SK-N-SH (cell line): ENCODE measurements around the gene RELCH. TPM values are rescaled to one million over a fixed set of nuclear protein-coding genes. Genes with fewer than 3 reads are reported as not detected.

ENCODE experiments used
- CTCF ChIA-PET: fragments of 300-600, 350-600 bp; formaldehyde crosslinking; extraction: SDS; loops from one replicate; lab custom pipeline; 2021; lab: Yijun Ruan, JAX
- POLR2A ChIA-PET: fragments of 350-600 bp; sonication (Branson Sonifier 250); formaldehyde crosslinking; extraction: SDS; loops from one replicate; lab custom pipeline; 2020; ENCODE audit warnings: antibody characterized with exemption, inconsistent platforms; lab: Yijun Ruan, JAX
- DNase-seq: peaks from one replicate; pipeline ENCODE4 v3.0.0; 2012
- H2AFZ ChIP-seq: fragments of 200-600 bp; sonication (generic); 2 replicates; pipeline ENCODE4 v1.8.1; 2016; ENCODE audit warnings: antibody characterized with exemption, mild to moderate bottlenecking, low read depth
- H3F3A ChIP-seq: fragments of 200-600 bp; sonication (generic); replicated peaks from 2 replicates; pipeline ENCODE3; 2016; ENCODE audit warnings: antibody characterized with exemption, mild to moderate bottlenecking; ENCODE audit not compliant: insufficient read depth
- H3K27ac ChIP-seq, 2 experiments: fragments of 200-500 bp in 1 of 2; fragments of 200-600 bp in 1 of 2; sonication (Bioruptor generic) in 1 of 2; sonication (generic), shearing (Covaris generic) in 1 of 2; 2 replicates each; pipeline versions ENCODE4 v1.5.1 to v1.6.1; 2014 to 2016; ENCODE audit warnings: low read depth in 2 of 2, inconsistent platforms in 1 of 2, low read length in 1 of 2, mild to moderate bottlenecking in 1 of 2, mixed read lengths in 1 of 2
- H3K27me3 ChIP-seq: fragments of 200-600 bp; sonication (generic), shearing (Covaris generic); 2 replicates; pipeline ENCODE4 v1.6.1; 2016; ENCODE audit warnings: mixed run types; ENCODE audit not compliant: insufficient read depth
- H3K36me3 ChIP-seq, 2 experiments: fragments of 200-500 bp in 1 of 2; fragments of 200-600 bp in 1 of 2; sonication (Bioruptor generic) in 1 of 2; sonication (generic) in 1 of 2; replicated peaks in 1 of 2; 2 replicates each; pipeline versions ENCODE3 to v1.5.1; 2014 to 2016; ENCODE audit warnings: low read length in 1 of 2, mild to moderate bottlenecking in 1 of 2; ENCODE audit not compliant: insufficient read depth in 2 of 2, control insufficient read depth in 1 of 2
- H3K4me1 ChIP-seq, 2 experiments: fragments of 200-500 bp in 1 of 2; fragments of 200-600 bp in 1 of 2; sonication (Bioruptor generic) in 1 of 2; sonication (generic), shearing (Covaris generic) in 1 of 2; 2 replicates each; pipeline versions ENCODE4 v1.5.1 to v1.6.1; 2014 to 2016; ENCODE audit warnings: low read depth in 1 of 2, low read length in 1 of 2, mixed run types in 1 of 2; ENCODE audit not compliant: insufficient read depth in 2 of 2, control insufficient read depth in 1 of 2
- H3K4me2 ChIP-seq: fragments of 200-600 bp; sonication (generic), shearing (Covaris generic); 2 replicates; pipeline ENCODE4 v1.6.1; 2017; ENCODE audit warnings: mixed run types
- H3K4me3 ChIP-seq, 2 experiments: fragments of 200-500 bp in 1 of 2; fragments of 200-600 bp in 1 of 2; sonication (Bioruptor generic) in 1 of 2; sonication (generic), shearing (Covaris generic) in 1 of 2; 2 replicates each; pipeline versions ENCODE4 v1.5.1 to v1.8.1; 2014 to 2016; ENCODE audit warnings: low read depth in 2 of 2, inconsistent platforms in 1 of 2, low read length in 1 of 2, mild to moderate bottlenecking in 1 of 2, mixed read lengths in 1 of 2, moderate library complexity in 1 of 2
- H3K79me2 ChIP-seq: fragments of 200-600 bp; sonication (generic); 2 replicates; pipeline ENCODE4 v1.8.1; 2017; ENCODE audit warnings: mild to moderate bottlenecking; ENCODE audit not compliant: insufficient read depth
- H3K9ac ChIP-seq: fragments of 200-600 bp; sonication (generic); 2 replicates; pipeline ENCODE4 v1.6.1; 2017; ENCODE audit warnings: mixed run types
- H3K9me2 ChIP-seq: fragments of 200-600 bp; sonication (generic); 2 replicates; pipeline ENCODE4 v1.6.1; 2017; ENCODE audit warnings: mixed run types
- H3K9me3 ChIP-seq: fragments of 200-600 bp; sonication (generic); 2 replicates; pipeline ENCODE4 v1.6.1; 2017; ENCODE audit warnings: mixed run types, mild to moderate bottlenecking, moderate library complexity
- H4K20me1 ChIP-seq: fragments of 200-600 bp; sonication (generic); 2 replicates; pipeline ENCODE4 v1.6.1; 2017; ENCODE audit warnings: mild to moderate bottlenecking, mixed run types; ENCODE audit not compliant: insufficient read depth
- CHD2 ChIP-seq: fragments of 150-350 bp; IDR thresholded peaks from 2 replicates; pipeline ENCODE4 v1.6.1; 2018; ENCODE audit warnings: low read length; ENCODE audit not compliant: partially characterized antibody
- EP300 ChIP-seq, 2 experiments: IDR thresholded peaks; 2 replicates each; pipeline versions ENCODE4 v1.4.0 to v1.6.1; 2012; ENCODE audit warnings: borderline replicate concordance in 1 of 2, low read depth in 1 of 2, low read length in 1 of 2
- EZH2phosphoT487 ChIP-seq: fragments of 200-600 bp; sonication (generic); IDR thresholded peaks from 2 replicates; pipeline ENCODE4 v1.6.1; 2017; ENCODE audit warnings: low read depth, mixed run types, mild to moderate bottlenecking, antibody characterized with exemption, moderate library complexity, borderline replicate concordance
- FOSL2 ChIP-seq: IDR thresholded peaks from 2 replicates; pipeline ENCODE4 v1.4.0; 2012; ENCODE audit warnings: low read depth, mild to moderate bottlenecking, moderate library complexity, borderline replicate concordance
- FOXJ3 ChIP-seq: sonication (generic); formaldehyde crosslinking; IDR thresholded peaks from 2 replicates; pipeline ENCODE4 v1.5.1; 2020; ENCODE audit warnings: mild to moderate bottlenecking, missing genetic modification reagents
- FOXM1 ChIP-seq: IDR thresholded peaks from 2 replicates; pipeline ENCODE4 v1.4.0; 2012; ENCODE audit warnings: low read depth, mild to moderate bottlenecking
- GABPA ChIP-seq: IDR thresholded peaks from 2 replicates; pipeline ENCODE4 v1.4.0; 2012; ENCODE audit warnings: low read depth, mild to moderate bottlenecking
- GATA2 ChIP-seq: sonication (generic); formaldehyde crosslinking; IDR thresholded peaks from 2 replicates; pipeline ENCODE4 v1.5.0; 2020; ENCODE audit warnings: mild to moderate bottlenecking, missing genetic modification reagents
- JUND ChIP-seq: IDR thresholded peaks from 2 replicates; pipeline ENCODE4 v1.4.0; 2012
- MXI1 ChIP-seq: IDR thresholded peaks from 2 replicates; pipeline ENCODE4 v1.6.1; 2012; ENCODE audit warnings: mild to moderate bottlenecking, low read depth, low read length, improper control_type of control experiment
- NFIC ChIP-seq: IDR thresholded peaks from 2 replicates; pipeline ENCODE4 v1.4.0; 2012; ENCODE audit warnings: borderline replicate concordance
- NRF1 ChIP-seq: IDR thresholded peaks from 2 replicates; pipeline ENCODE4 v1.6.1; 2012; ENCODE audit warnings: low read depth, mild to moderate bottlenecking, low read length
- POLR2AphosphoS5 ChIP-seq: IDR thresholded peaks from 2 replicates; pipeline ENCODE4 v1.6.1; 2012; ENCODE audit warnings: low read depth, low read length
- RCOR1 ChIP-seq: fragments of 150-350 bp; IDR thresholded peaks from 2 replicates; pipeline ENCODE4 v1.6.1; 2017; ENCODE audit warnings: antibody characterized with exemption, low read length
- RFX5 ChIP-seq: IDR thresholded peaks from 2 replicates; pipeline ENCODE4 v1.6.1; 2012; ENCODE audit warnings: mild to moderate bottlenecking, improper control_type of control experiment, low read length
- SIN3A ChIP-seq: IDR thresholded peaks from 2 replicates; pipeline ENCODE4 v1.6.1; 2012; ENCODE audit warnings: low read depth, mild to moderate bottlenecking, low read length, moderate library complexity, borderline replicate concordance
- SMC3 ChIP-seq: IDR thresholded peaks from 2 replicates; pipeline ENCODE4 v1.6.1; 2012; ENCODE audit warnings: low read depth, low read length, improper control_type of control experiment
- TEAD4 ChIP-seq: IDR thresholded peaks from 2 replicates; pipeline ENCODE4 v1.4.0; 2012; ENCODE audit warnings: mild to moderate bottlenecking, borderline replicate concordance; ENCODE audit not compliant: insufficient read depth
- YY1 ChIP-seq: IDR thresholded peaks from 2 replicates; pipeline ENCODE4 v1.4.0; 2012; ENCODE audit warnings: low read depth, mild to moderate bottlenecking
- WGBS: methylation state at CpG from one replicate; pipeline ENCODE4 v1.1.6; 2017; ENCODE audit warnings: low lambda C conversion rate; 5-methylcytosine and 5-hydroxymethylcytosine counted together
- polyA plus RNA-seq, 3 experiments: library from polyadenylated mRNA; depleted of rRNA; stranded (reverse); fragments of >200 nt; gene quantifications; 2 replicates each; pipeline ENCODE4 v1.2.3, GENCODE V29; 2012
- TF ChIP-seq, protein P1 (sequence below): fragments of 200-600 bp; sonication (generic); IDR thresholded peaks from 2 replicates; pipeline ENCODE4 v1.6.1; 2017; ENCODE audit warnings: antibody characterized with exemption, mild to moderate bottlenecking, moderate library complexity
- TF ChIP-seq, protein P2 (sequence below): IDR thresholded peaks from 2 replicates; pipeline ENCODE4 v1.4.0; 2012; ENCODE audit warnings: low read depth, borderline replicate concordance
- TF ChIP-seq, protein P3 (sequence below): IDR thresholded peaks from 2 replicates; pipeline ENCODE4; 2012
- TF ChIP-seq, protein P4 (sequence below): IDR thresholded peaks from 2 replicates; pipeline ENCODE4 v1.6.1; 2012; ENCODE audit warnings: mild to moderate bottlenecking, low read depth, low read length, moderate library complexity
- TF ChIP-seq, protein P5 (sequence below): fragments of 150-350 bp; IDR thresholded peaks from 2 replicates; pipeline ENCODE4 v1.6.1; 2017; ENCODE audit warnings: antibody characterized with exemption, low read length, low read depth, borderline replicate concordance

The RELCH gene
- polyA plus RNA-seq, 1 of the 3 experiments (the other 2 are of a cell fraction), result 7.4 TPM

DNA sequence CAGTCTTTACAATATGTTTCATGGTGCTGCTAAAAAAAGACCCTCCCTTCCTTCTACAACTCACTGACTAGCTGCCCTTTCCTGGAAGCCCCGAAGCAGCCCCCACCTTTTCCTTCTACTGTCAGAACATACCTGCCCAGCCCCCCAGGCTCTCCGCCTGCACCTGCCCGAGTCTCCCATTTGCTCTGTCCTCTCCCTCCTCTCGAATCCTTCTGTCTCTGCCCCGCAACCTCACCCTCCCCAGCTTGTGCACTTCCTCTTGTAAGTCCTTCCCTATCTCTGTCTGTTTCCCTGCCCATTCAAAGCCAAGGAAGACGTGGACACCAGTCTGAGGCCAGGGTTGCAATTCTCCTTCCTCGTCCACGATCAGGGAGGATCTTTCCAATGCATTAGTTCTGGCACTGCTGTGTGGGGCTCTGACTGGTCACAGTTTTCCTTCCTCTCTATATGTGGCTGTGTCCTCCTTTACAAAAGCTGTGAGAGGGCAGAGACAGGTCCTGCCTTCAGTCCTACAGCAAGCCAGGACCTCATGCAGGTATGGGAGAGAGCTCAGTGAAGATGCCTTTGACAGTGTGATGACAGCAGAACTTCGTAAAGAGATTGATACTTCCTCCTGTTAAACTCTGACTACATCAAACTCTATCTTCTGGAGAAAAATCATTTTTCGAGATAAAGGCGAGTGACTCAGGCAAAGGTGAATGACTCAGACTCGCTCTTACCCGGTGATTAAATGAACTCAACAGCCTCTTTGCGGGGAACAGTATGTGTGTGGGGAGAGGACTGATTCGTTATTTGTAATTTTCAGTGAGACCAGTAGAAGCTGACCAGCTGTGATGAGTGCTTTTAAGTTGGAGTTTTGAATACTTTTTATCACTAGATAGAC, 152.3 kb downstream of the RELCH start:
- Histone ChIP-seq H3K9me3 (no peaks in the 10 kb centered on the region), H3K4me1 (peaks cover 8 to 13% of the 10 kb centered on the region in 2 experiments), H3K27ac (peak overlapping the region in 1 of 2 experiments; percentile 58; a peak in 2 of 4 replicates), H3K36me3 (no peaks in the 10 kb centered on the region), H3K27me3 (no peaks in the 10 kb centered on the region), H3K9ac (no peak overlapping the region), H3F3A (peaks cover 9% of the 10 kb centered on the region), H4K20me1 (no peaks in the 10 kb centered on the region), H2AFZ (no peak overlapping the region; the same call in 1 of the 2 replicates), H3K4me3 (peak overlapping the region in 1 of 2 experiments; percentile 42; a peak in 1 of 4 replicates), H3K9me2 (no peaks in the 10 kb centered on the region), H3K79me2 (no peaks in the 10 kb centered on the region), H3K4me2 (peak overlapping the region; percentile 72)
- CTCF ChIA-PET, result no interaction called here
- WGBS, result 42% methylated on average over 15 of the region's 15 CpGs
- POLR2A ChIA-PET, result no interaction called here
- no peak for DNase-seq
- TF ChIP-seq RFX5 (no peak), SIN3A (no peak), RCOR1 (no peak), MXI1 (no peak), EP300 (IDR thresholded peaks at IDR 0.05; ENCODE audit: borderline replicate concordance in 1 of 2, low read depth in 1 of 2, low read length in 1 of 2) (peak in 1 of 2 experiments; percentile 73; a peak in 1 of 4 replicates), SMC3 (no peak), TEAD4 (0 out of 2 replicates have a peak, but pooled peaks have one; percentile 17), CHD2 (no peak), POLR2AphosphoS5 (peak; percentile 57; the same call in 1 of the 2 replicates), FOXM1 (peak; percentile 61; the same call in 1 of the 2 replicates), EZH2phosphoT487 (no peak), NFIC (peak; percentile 43), FOSL2 (peak; percentile 96), NRF1 (no peak), YY1 (no peak), JUND (peak; percentile 94), FOXJ3 (CRISPR knock-in tag) (no peak), GABPA (no peak), GATA2 (CRISPR knock-in tag) (no peak)
- TF ChIP-seq, protein P1, sequence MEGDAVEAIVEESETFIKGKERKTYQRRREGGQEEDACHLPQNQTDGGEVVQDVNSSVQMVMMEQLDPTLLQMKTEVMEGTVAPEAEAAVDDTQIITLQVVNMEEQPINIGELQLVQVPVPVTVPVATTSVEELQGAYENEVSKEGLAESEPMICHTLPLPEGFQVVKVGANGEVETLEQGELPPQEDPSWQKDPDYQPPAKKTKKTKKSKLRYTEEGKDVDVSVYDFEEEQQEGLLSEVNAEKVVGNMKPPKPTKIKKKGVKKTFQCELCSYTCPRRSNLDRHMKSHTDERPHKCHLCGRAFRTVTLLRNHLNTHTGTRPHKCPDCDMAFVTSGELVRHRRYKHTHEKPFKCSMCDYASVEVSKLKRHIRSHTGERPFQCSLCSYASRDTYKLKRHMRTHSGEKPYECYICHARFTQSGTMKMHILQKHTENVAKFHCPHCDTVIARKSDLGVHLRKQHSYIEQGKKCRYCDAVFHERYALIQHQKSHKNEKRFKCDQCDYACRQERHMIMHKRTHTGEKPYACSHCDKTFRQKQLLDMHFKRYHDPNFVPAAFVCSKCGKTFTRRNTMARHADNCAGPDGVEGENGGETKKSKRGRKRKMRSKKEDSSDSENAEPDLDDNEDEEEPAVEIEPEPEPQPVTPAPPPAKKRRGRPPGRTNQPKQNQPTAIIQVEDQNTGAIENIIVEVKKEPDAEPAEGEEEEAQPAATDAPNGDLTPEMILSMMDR, result no peak
- TF ChIP-seq, protein P2, sequence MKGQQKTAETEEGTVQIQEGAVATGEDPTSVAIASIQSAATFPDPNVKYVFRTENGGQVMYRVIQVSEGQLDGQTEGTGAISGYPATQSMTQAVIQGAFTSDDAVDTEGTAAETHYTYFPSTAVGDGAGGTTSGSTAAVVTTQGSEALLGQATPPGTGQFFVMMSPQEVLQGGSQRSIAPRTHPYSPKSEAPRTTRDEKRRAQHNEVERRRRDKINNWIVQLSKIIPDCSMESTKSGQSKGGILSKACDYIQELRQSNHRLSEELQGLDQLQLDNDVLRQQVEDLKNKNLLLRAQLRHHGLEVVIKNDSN, result peak; percentile 22; the same call in 1 of the 2 replicates
- TF ChIP-seq, protein P3, sequence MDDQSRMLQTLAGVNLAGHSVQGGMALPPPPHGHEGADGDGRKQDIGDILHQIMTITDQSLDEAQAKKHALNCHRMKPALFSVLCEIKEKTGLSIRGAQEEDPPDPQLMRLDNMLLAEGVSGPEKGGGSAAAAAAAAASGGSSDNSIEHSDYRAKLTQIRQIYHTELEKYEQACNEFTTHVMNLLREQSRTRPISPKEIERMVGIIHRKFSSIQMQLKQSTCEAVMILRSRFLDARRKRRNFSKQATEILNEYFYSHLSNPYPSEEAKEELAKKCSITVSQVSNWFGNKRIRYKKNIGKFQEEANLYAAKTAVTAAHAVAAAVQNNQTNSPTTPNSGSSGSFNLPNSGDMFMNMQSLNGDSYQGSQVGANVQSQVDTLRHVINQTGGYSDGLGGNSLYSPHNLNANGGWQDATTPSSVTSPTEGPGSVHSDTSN, result peak; percentile 97
- TF ChIP-seq, protein P4, sequence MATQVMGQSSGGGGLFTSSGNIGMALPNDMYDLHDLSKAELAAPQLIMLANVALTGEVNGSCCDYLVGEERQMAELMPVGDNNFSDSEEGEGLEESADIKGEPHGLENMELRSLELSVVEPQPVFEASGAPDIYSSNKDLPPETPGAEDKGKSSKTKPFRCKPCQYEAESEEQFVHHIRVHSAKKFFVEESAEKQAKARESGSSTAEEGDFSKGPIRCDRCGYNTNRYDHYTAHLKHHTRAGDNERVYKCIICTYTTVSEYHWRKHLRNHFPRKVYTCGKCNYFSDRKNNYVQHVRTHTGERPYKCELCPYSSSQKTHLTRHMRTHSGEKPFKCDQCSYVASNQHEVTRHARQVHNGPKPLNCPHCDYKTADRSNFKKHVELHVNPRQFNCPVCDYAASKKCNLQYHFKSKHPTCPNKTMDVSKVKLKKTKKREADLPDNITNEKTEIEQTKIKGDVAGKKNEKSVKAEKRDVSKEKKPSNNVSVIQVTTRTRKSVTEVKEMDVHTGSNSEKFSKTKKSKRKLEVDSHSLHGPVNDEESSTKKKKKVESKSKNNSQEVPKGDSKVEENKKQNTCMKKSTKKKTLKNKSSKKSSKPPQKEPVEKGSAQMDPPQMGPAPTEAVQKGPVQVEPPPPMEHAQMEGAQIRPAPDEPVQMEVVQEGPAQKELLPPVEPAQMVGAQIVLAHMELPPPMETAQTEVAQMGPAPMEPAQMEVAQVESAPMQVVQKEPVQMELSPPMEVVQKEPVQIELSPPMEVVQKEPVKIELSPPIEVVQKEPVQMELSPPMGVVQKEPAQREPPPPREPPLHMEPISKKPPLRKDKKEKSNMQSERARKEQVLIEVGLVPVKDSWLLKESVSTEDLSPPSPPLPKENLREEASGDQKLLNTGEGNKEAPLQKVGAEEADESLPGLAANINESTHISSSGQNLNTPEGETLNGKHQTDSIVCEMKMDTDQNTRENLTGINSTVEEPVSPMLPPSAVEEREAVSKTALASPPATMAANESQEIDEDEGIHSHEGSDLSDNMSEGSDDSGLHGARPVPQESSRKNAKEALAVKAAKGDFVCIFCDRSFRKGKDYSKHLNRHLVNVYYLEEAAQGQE, result no peak
- TF ChIP-seq, protein P5, sequence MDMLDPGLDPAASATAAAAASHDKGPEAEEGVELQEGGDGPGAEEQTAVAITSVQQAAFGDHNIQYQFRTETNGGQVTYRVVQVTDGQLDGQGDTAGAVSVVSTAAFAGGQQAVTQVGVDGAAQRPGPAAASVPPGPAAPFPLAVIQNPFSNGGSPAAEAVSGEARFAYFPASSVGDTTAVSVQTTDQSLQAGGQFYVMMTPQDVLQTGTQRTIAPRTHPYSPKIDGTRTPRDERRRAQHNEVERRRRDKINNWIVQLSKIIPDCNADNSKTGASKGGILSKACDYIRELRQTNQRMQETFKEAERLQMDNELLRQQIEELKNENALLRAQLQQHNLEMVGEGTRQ, result no peak
